AG09319 (cell line): ENCODE data around the gene PHTF1.

Experiments
- DNase-seq: peaks from one replicate; pipeline ENCODE4 v3.0.0-alpha.2; 2010; ENCODE audit warnings: low read depth; ENCODE audit errors: extremely low read depth
- TF ChIP-seq, protein P1 (sequence below): IDR thresholded peaks from 2 replicates; pipeline ENCODE4 v1.5.1; 2011; ENCODE audit warnings: low read depth, mild to moderate bottlenecking, inconsistent platforms, low read length, moderate library complexity

PHTF1 gene

DNA sequence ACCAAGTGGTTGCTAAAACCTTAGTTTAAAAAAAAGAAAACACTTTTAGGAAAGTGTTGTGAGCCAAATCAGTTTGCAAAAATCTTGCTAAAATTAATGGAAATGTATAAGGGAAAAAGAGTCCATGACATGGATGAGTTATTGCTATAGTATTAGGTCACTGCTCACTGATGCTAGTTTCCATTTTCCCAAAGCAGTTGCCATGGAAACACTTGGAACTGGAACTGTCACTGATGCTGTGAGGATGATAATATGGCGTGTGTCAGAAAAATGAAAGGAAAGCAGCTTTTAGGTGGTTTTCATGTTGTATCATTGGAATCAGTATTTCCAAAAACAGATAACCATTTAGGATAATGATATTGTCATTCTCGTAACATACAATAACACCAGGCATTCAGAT, 104.4 kb downstream of the PHTF1 start:
- DNase-seq, result no peak
- TF ChIP-seq, protein P1, sequence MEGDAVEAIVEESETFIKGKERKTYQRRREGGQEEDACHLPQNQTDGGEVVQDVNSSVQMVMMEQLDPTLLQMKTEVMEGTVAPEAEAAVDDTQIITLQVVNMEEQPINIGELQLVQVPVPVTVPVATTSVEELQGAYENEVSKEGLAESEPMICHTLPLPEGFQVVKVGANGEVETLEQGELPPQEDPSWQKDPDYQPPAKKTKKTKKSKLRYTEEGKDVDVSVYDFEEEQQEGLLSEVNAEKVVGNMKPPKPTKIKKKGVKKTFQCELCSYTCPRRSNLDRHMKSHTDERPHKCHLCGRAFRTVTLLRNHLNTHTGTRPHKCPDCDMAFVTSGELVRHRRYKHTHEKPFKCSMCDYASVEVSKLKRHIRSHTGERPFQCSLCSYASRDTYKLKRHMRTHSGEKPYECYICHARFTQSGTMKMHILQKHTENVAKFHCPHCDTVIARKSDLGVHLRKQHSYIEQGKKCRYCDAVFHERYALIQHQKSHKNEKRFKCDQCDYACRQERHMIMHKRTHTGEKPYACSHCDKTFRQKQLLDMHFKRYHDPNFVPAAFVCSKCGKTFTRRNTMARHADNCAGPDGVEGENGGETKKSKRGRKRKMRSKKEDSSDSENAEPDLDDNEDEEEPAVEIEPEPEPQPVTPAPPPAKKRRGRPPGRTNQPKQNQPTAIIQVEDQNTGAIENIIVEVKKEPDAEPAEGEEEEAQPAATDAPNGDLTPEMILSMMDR, result no peak

DNA sequence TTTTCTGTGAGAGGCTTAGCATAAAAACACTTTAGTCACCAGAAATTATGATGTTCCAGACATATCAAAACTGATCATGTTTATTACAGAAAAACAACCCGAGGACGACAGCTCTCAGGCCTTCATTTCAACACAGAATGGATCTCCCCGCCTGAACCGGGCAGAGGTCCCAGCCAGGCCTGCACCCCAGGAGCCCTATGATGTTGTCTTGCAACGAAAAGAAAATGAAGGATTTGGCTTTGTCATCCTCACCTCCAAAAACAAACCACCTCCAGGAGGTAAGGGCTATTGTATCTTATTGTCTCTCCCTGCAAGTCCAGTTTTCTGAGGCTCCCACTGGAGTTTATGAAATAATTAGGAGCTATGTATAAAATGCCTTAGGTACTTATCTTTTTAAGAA, 105.5 kb downstream of the PHTF1 start:
- TF ChIP-seq, protein P1, result no peak
- no peak for DNase-seq

DNA sequence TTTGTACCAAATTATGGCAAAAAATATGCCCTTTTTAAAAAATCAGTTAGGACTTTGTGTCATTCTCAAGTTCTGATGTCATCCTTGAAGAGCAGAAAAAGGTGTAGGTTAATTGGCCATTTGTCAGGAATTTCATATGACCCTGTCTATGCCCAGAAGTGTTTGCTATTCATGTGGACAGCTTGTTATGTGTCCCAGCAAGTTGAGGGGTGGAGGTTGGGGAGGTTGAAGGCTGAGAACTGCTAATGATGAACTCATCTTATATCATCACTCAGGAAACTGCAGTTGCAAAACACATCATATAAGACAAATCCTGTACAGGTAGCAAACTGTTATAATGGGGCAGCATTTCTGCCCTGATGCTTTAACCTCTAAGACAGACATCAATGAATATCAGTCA, 106.5 kb downstream of the PHTF1 start:
- TF ChIP-seq, protein P1, result no peak
- DNase-seq, result no peak

DNA sequence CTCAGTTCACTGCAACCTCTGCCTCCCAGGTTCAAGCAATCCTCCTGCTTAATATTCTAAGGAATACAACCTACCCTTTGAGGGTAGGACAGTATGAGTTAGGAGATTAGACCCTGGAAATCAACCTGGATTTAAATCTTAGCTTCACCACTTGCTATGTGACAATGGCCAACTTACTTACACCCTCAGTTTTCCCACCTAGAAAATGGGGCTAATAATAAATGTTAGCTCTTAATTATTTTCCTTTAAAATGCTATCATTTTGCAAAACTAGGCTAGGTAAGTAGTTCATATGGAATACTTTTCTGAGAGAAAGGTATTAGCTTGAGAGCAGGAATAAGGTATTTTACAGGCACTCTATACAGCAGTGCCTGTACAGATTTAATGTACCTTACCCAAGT, 110.8 kb downstream of the PHTF1 start:
- TF ChIP-seq, protein P1, result no peak
- DNase-seq, result no peak

DNA sequence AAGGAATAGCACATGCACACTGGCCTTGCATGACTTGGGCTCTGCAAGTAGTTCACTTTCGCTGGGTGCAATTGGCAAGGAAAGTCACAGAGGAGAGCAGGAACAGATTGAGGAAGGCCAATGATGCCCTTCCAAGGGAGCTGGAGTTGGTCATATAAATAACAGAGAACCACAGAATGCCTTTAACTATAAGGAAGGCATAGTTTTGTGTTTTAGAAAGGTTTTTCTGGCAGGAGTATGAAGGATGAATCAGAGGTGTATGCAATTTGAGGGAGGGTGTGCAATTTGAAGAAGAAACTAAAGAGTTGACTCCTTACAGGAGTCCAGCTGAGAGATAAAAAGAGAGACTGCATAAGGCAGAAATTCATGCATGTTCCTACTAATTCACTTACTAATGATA, 112.1 kb downstream of the PHTF1 start:
- DNase-seq, result no peak

More for the DNA sequence above, 112.1 kb downstream of the PHTF1 start:
- TF ChIP-seq, protein P1, result no peak
